Measurements from ENCODE around the gene OTOG.

OTOG gene
- total RNA-seq = 0 to 7.2 (median 0) reads per million in 17 experiments

- DNase-seq = no peak
Measured at GRCh38 chr11:17547051-17547577, at the start of gene OTOG. Gene OTOG, plus strand, starts transcription at chr11:17547259. Its CDS starts 114 bp downstream, at chr11:17547373.

GRCh38 chr11:17498058-17498457 is 49.0 kb upstream of the OTOG start:
- DNase-seq = no peak

- DNase-seq = no peak
Measured at GRCh38 chr11:17498475-17498874, 48.6 kb upstream of the OTOG start.

GRCh38 chr11:17500673-17501072 is 46.4 kb upstream of the OTOG start:
- DNase-seq = no peak

- DNase-seq = no peak
Measured at GRCh38 chr11:17502630-17503029, 44.4 kb upstream of the OTOG start.

- peak; percentile 77 to 93 (median 88) for DNase-seq
Measured at GRCh38 chr11:17504330-17505107, 42.5 kb upstream of the OTOG start.

- DNase-seq = no peak
Measured at GRCh38 chr11:17505146-17505545, 41.9 kb upstream of the OTOG start.

GRCh38 chr11:17506314-17506713 is 40.7 kb upstream of the OTOG start:
- DNase-seq = no peak

GRCh38 chr11:17506942-17507341 is 40.1 kb upstream of the OTOG start:
- peak in 3 of 4 experiments; percentile 10 to 43 (median 23) for DNase-seq

GRCh38 chr11:17507773-17508172 is 39.3 kb upstream of the OTOG start:
- DNase-seq = no peak

- no peak for DNase-seq
Measured at GRCh38 chr11:17508306-17508705, 38.8 kb upstream of the OTOG start.

- DNase-seq = no peak
Measured at GRCh38 chr11:17508791-17509190, 38.3 kb upstream of the OTOG start.

GRCh38 chr11:17510507-17511206 is 36.4 kb upstream of the OTOG start:
- DNase-seq = no peak

- DNase-seq = no peak
Measured at GRCh38 chr11:17511571-17511970, 35.5 kb upstream of the OTOG start.

- DNase-seq = no peak
Measured at GRCh38 chr11:17512101-17512500, 35.0 kb upstream of the OTOG start.

GRCh38 chr11:17513853-17514252 is 33.2 kb upstream of the OTOG start:
- DNase-seq = no peak

GRCh38 chr11:17514476-17514875 is 32.6 kb upstream of the OTOG start:
- DNase-seq = no peak

- no peak for DNase-seq
Measured at GRCh38 chr11:17515443-17516176, 31.4 kb upstream of the OTOG start.

- DNase-seq = no peak
Measured at GRCh38 chr11:17516551-17517150, 30.4 kb upstream of the OTOG start.

- DNase-seq = no peak
Measured at GRCh38 chr11:17517186-17517585, 29.9 kb upstream of the OTOG start.

GRCh38 chr11:17518366-17518765 is 28.7 kb upstream of the OTOG start:
- DNase-seq = no peak

- no peak for DNase-seq
Measured at GRCh38 chr11:17519061-17519885, 27.8 kb upstream of the OTOG start.
